WTC11 (cell line): ENCODE measurements around the gene ANO2. TPM values are rescaled to one million over a fixed set of nuclear protein-coding genes. Genes with fewer than 3 reads are reported as not detected.

Experiments used
- ATAC-seq: fragments of 200-7000 bp; cut with Tn5 transposase; 2 replicates; pipeline ENCODE4 v1.10.0; 2021; ENCODE audit warnings: mild to moderate bottlenecking, moderate library complexity
- CTCF ChIA-PET: fragments of 300-600 bp; sonication (Branson Sonifier 250); formaldehyde crosslinking; loops from one replicate; lab custom pipeline; 2021; ENCODE audit warnings: antibody characterized with exemption; lab: Charles Lee
- POLR2A ChIA-PET: fragments of 350-600 bp; sonication (Branson Sonifier 250); formaldehyde crosslinking; loops from one replicate; lab custom pipeline; 2021; ENCODE audit warnings: antibody characterized with exemption; lab: Charles Lee
- DNase-seq: peaks from one replicate; pipeline ENCODE4 v3.0.0; 2021; ENCODE audit warnings: low spot score
- H3K27ac Mint-ChIP-seq: 2 replicates; pipeline ENCODE4 v1.8.0; 2021; ENCODE audit warnings: mixed read lengths
- H3K27me3 Mint-ChIP-seq: 2 replicates; pipeline ENCODE4 v1.8.0; 2021; ENCODE audit warnings: low read depth, mild to moderate bottlenecking, moderate library complexity, mixed read lengths
- H3K36me3 Mint-ChIP-seq: 2 replicates; pipeline ENCODE4 v1.8.0; 2021; ENCODE audit warnings: mixed read lengths
- H3K4me1 Mint-ChIP-seq: 2 replicates; pipeline ENCODE4 v1.8.0; 2022; ENCODE audit warnings: mixed read lengths
- H3K4me3 Mint-ChIP-seq: 2 replicates; pipeline ENCODE4 v1.8.0; 2021; ENCODE audit warnings: mild to moderate bottlenecking, moderate library complexity, mixed read lengths
- H3K9me3 Mint-ChIP-seq: 2 replicates; pipeline ENCODE4 v1.8.0; 2021; ENCODE audit warnings: mixed read lengths
- AR ChIP-seq: fragments of 250-450 bp; sonication (Bioruptor Pico); IDR thresholded peaks from 2 replicates; pipeline ENCODE4 v1.9.0; 2021; ENCODE audit warnings: mild to moderate bottlenecking
- ARID4B ChIP-seq: sonication (generic); formaldehyde crosslinking; IDR thresholded peaks from 2 replicates; pipeline ENCODE4 v1.8.0; 2023; ENCODE audit warnings: missing genetic modification reagents, mild to moderate bottlenecking, borderline replicate concordance
- CTCF ChIP-seq: fragments of 200-600 bp; IDR thresholded peaks from 2 replicates; pipeline ENCODE4 v1.8.0; 2022; ENCODE audit warnings: antibody characterized with exemption
- FOXJ3 ChIP-seq: sonication (generic); formaldehyde crosslinking; IDR thresholded peaks from 2 replicates; pipeline ENCODE4 v1.9.0; 2021; ENCODE audit warnings: missing genetic modification reagents, mild to moderate bottlenecking, borderline replicate concordance
- GTF2I ChIP-seq: fragments of 250-450 bp; sonication (Bioruptor Pico); conservative IDR thresholded peaks from 2 replicates; pipeline ENCODE4 v1.4.0; 2021; ENCODE audit warnings: mild to moderate bottlenecking
- JAZF1 ChIP-seq: fragments of 250-450 bp; sonication (Bioruptor Pico); IDR thresholded peaks from 2 replicates; pipeline ENCODE4 v1.9.0; 2021; ENCODE audit warnings: moderate library complexity, mild to moderate bottlenecking, inconsistent platforms
- KAT7 ChIP-seq: sonication (generic); formaldehyde crosslinking; IDR thresholded peaks from 2 replicates; pipeline ENCODE4 v1.8.1; 2023; ENCODE audit warnings: missing genetic modification reagents, mild to moderate bottlenecking, borderline replicate concordance
- MYBL2 ChIP-seq: sonication (generic); formaldehyde crosslinking; IDR thresholded peaks from 2 replicates; pipeline ENCODE4 v1.8.1; 2023; ENCODE audit warnings: mild to moderate bottlenecking, moderate library complexity, missing genetic modification reagents
- NFE2L1 ChIP-seq: sonication (generic); formaldehyde crosslinking; IDR thresholded peaks from 2 replicates; pipeline ENCODE4 v1.8.1; 2023; ENCODE audit warnings: missing genetic modification reagents
- NFYB ChIP-seq: sonication (generic); formaldehyde crosslinking; conservative IDR thresholded peaks from 2 replicates; pipeline ENCODE4 v1.8.0; 2022; ENCODE audit warnings: low read depth, missing genetic modification reagents
- RELA ChIP-seq: sonication (generic); formaldehyde crosslinking; IDR thresholded peaks from 2 replicates; pipeline ENCODE4 v1.8.1; 2022; ENCODE audit warnings: missing genetic modification reagents, mild to moderate bottlenecking, borderline replicate concordance
- SOX15 ChIP-seq: fragments of 250-450 bp; sonication (Bioruptor Pico); IDR thresholded peaks from 2 replicates; pipeline ENCODE4 v1.9.0; 2021; ENCODE audit warnings: mild to moderate bottlenecking
- USF1 ChIP-seq: sonication (generic); formaldehyde crosslinking; IDR thresholded peaks from 2 replicates; pipeline ENCODE4 v1.8.0; 2022; ENCODE audit warnings: mild to moderate bottlenecking, missing genetic modification reagents
- ZNF317 ChIP-seq: sonication (generic); formaldehyde crosslinking; IDR thresholded peaks from 2 replicates; pipeline ENCODE4 v1.8.1; 2023; ENCODE audit warnings: low read depth, mild to moderate bottlenecking, moderate library complexity, missing genetic modification reagents, borderline replicate concordance
- ZNF416 ChIP-seq: fragments of 250-450 bp; sonication (Bioruptor Pico); IDR thresholded peaks from 2 replicates; pipeline ENCODE4 v1.9.0; 2021; ENCODE audit warnings: mild to moderate bottlenecking, inconsistent platforms
- ZNF423 ChIP-seq: fragments of 250-450 bp; sonication (Bioruptor Pico); IDR thresholded peaks from 2 replicates; pipeline ENCODE4 v2.1.2; 2022; ENCODE audit warnings: mild to moderate bottlenecking, moderate library complexity
- total RNA-seq: library from RNA; stranded (reverse); gene quantifications from 3 replicates; pipeline ENCODE4 v1.2.3, GENCODE V29; 2021
- TF ChIP-seq, protein P1 (sequence below): sonication (generic); formaldehyde crosslinking; IDR thresholded peaks from 2 replicates; pipeline ENCODE4 v1.8.1; 2023; ENCODE audit warnings: mild to moderate bottlenecking, missing genetic modification reagents

The ANO2 gene
- total RNA-seq, 1 experiment from 2014 or later = 2.8 TPM

DNA sequence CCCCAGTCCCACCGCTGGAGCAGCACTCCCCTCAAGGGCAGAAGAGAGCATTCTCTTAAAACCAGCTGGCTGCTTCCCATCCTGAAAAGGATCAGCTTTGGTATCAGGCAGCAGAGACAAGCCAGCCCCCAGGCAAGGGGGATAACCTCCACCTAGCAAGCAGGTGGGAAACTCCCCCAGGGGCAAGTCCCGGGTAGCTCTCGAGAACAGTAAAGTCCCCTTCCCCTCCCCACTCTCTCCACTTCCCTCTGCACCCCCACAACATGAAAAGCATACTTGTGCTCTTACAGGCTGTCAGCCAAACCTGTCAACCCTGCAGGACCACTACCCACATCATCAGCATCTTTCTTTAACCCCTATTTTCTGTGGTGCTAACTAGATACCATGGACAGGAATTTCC is 259.1 kb downstream of the ANO2 start (continued):
- TF ChIP-seq ZNF423 (CRISPR knock-in tag) (no peak), ARID4B (CRISPR knock-in tag) (no peak), AR (no peak), NFE2L1 (no peak), ZNF416 (CRISPR knock-in tag) (no peak), NFYB (CRISPR knock-in tag) (no peak), ZNF317 (CRISPR knock-in tag) (no peak)

DNA sequence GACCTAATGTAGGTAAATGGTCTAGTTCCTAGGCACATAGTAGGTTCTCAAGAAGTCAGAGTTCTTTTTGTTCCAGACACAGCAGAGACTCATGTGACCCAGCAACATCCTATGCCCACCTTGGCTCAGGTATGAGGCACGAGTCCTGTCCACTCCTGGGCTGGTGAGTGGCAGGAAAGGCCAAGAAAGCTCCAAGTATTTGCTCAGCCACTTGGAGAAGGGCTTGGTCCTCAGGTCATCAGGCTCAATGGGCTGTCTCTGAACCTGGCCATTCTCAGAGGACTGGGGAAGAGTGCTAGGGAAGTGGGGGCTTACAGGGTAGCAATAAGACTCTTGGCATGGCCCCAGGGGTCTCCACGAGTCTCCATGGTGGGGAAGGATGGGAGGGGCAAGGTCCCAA is 260.1 kb downstream of the ANO2 start:
- H3K27me3 Mint-ChIP-seq = no peaks in the 10 kb centered on the region; the same call in 1 of the 2 replicates
- H3K36me3 Mint-ChIP-seq = no peaks in the 10 kb centered on the region
- DNase-seq (no peak), ATAC-seq (no peak)
- H3K4me1 Mint-ChIP-seq = no peaks in the 10 kb centered on the region
- H3K9me3 Mint-ChIP-seq = no peaks in the 10 kb centered on the region
- no peak overlapping the region for H3K27ac Mint-ChIP-seq
- TF ChIP-seq KAT7 (CRISPR knock-in tag) (no peak), FOXJ3 (CRISPR knock-in tag) (no peak), SOX15 (no peak), GTF2I (CRISPR knock-in tag) (no peak), NFE2L1 (no peak), RELA (no peak), USF1 (CRISPR knock-in tag) (no peak), JAZF1 (CRISPR knock-in tag) (no peak), MYBL2 (CRISPR knock-in tag) (no peak), CTCF (no peak)
- TF ChIP-seq, protein P1, sequence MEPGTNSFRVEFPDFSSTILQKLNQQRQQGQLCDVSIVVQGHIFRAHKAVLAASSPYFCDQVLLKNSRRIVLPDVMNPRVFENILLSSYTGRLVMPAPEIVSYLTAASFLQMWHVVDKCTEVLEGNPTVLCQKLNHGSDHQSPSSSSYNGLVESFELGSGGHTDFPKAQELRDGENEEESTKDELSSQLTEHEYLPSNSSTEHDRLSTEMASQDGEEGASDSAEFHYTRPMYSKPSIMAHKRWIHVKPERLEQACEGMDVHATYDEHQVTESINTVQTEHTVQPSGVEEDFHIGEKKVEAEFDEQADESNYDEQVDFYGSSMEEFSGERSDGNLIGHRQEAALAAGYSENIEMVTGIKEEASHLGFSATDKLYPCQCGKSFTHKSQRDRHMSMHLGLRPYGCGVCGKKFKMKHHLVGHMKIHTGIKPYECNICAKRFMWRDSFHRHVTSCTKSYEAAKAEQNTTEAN (CRISPR knock-in tag) = no peak
- H3K4me3 Mint-ChIP-seq = no peak overlapping the region
- CTCF ChIA-PET = no interaction called here
- POLR2A ChIA-PET = interaction anchor here (0.6 kb wide), 1 partner anchor 14 kb away, joined by 5 read pairs; no protein-coding TSS in a partner anchor
